Activated T-cell treated with anti-CD3 and anti-CD28 coated beads, Interleukin-2, amount 50 U/mL, for 4 hours (primary cell): ENCODE measurements around the gene SLC19A1. TPM values are rescaled to one million over a fixed set of nuclear protein-coding genes. Genes with fewer than 3 reads are reported as not detected.
"Not testable (repeated sequence)": the region's sequence is repeated elsewhere in the genome, so short reads cannot be mapped to it uniquely, and the experiment has no call there.

Experiments used
- ATAC-seq, 2 donors: fragments of 200-7000 bp; cut with Tn5 transposase; one replicate each; pipeline ENCODE4 v1.10.0; 2021
- DNase-seq: peaks from one replicate; pipeline ENCODE4 v3.0.0-alpha.2; 2020
- H3K27me3 Mint-ChIP-seq: one replicate; pipeline ENCODE4 v1.8.0; 2021; ENCODE audit warnings: low read depth, mixed read lengths
- H3K36me3 Mint-ChIP-seq: one replicate; pipeline ENCODE4 v1.8.0; 2022; ENCODE audit warnings: mixed read lengths; ENCODE audit not compliant: insufficient read depth
- H3K4me1 Mint-ChIP-seq: one replicate; pipeline ENCODE4 v1.8.0; 2021; ENCODE audit warnings: low read depth, mixed read lengths
- H3K4me3 Mint-ChIP-seq: one replicate; pipeline ENCODE4 v1.8.0; 2021; ENCODE audit warnings: mild to moderate bottlenecking, moderate library complexity, mixed read lengths
- H3K9me3 Mint-ChIP-seq: one replicate; pipeline ENCODE4 v1.8.0; 2021; ENCODE audit warnings: mixed read lengths
- total RNA-seq, 3 donors: library from RNA; stranded (reverse); gene quantifications; one replicate each; pipeline ENCODE4 v1.2.1, GENCODE V29; 2021

Gene SLC19A1
- total RNA-seq, 3 donors from 2014 or later, result 69.0 to 94.9 (median 77.7) TPM

- DNase-seq (no peak), ATAC-seq (no peak)
- Mint-ChIP-seq H3K36me3 (peaks cover 1% of the 10 kb centered on the region), H3K27me3 (no peaks in the 10 kb centered on the region), H3K4me1 (no peaks in the 10 kb centered on the region), H3K9me3 (no peaks in the 10 kb centered on the region), H3K4me3 (no peak overlapping the region)
Observed at GRCh38 chr21:45511007-45511406, 31.2 kb downstream of the SLC19A1 start.

- Mint-ChIP-seq H3K36me3 (peaks cover 1% of the 10 kb centered on the region), H3K4me3 (no peak overlapping the region), H3K9me3 (no peaks in the 10 kb centered on the region), H3K4me1 (no peaks in the 10 kb centered on the region), H3K27me3 (no peaks in the 10 kb centered on the region)
- DNase-seq (no peak), ATAC-seq (no peak)
Observed at GRCh38 chr21:45510466-45510955, 31.7 kb downstream of the SLC19A1 start.

GRCh38 chr21:45509566-45510465 lies 32.4 kb downstream of the SLC19A1 start:
- H3K9me3 Mint-ChIP-seq, result no peaks in the 10 kb centered on the region
- H3K4me3 Mint-ChIP-seq, result no peak overlapping the region
- no peak for DNase-seq
- ATAC-seq, result no peak
- no peaks in the 10 kb centered on the region for H3K4me1 Mint-ChIP-seq
- H3K27me3 Mint-ChIP-seq, result no peaks in the 10 kb centered on the region
- H3K36me3 Mint-ChIP-seq, result peaks cover 1% of the 10 kb centered on the region

GRCh38 chr21:45508607-45509565 lies 33.4 kb downstream of the SLC19A1 start:
- DNase-seq, result no peak
- no peaks in the 10 kb centered on the region for H3K9me3 Mint-ChIP-seq
- H3K4me3 Mint-ChIP-seq, result no peak overlapping the region
- no peaks in the 10 kb centered on the region for H3K27me3 Mint-ChIP-seq
- H3K36me3 Mint-ChIP-seq, result peaks cover 1% of the 10 kb centered on the region
- H3K4me1 Mint-ChIP-seq, result no peaks in the 10 kb centered on the region
- no peak for ATAC-seq

- no peak for ATAC-seq
- H3K36me3 Mint-ChIP-seq, result no peaks in the 10 kb centered on the region
- H3K4me3 Mint-ChIP-seq, result no peak overlapping the region
- no peaks in the 10 kb centered on the region for H3K9me3 Mint-ChIP-seq
- no peaks in the 10 kb centered on the region for H3K4me1 Mint-ChIP-seq
- DNase-seq, result no peak
- H3K27me3 Mint-ChIP-seq, result no peaks in the 10 kb centered on the region
Observed at GRCh38 chr21:45507888-45508508, 34.2 kb downstream of the SLC19A1 start.

GRCh38 chr21:45507523-45507875 lies 34.7 kb downstream of the SLC19A1 start:
- no peaks in the 10 kb centered on the region for H3K27me3 Mint-ChIP-seq
- no peaks in the 10 kb centered on the region for H3K4me1 Mint-ChIP-seq
- DNase-seq (no peak), ATAC-seq (no peak)
- no peaks in the 10 kb centered on the region for H3K36me3 Mint-ChIP-seq
- H3K4me3 Mint-ChIP-seq, result no peak overlapping the region
- no peaks in the 10 kb centered on the region for H3K9me3 Mint-ChIP-seq

GRCh38 chr21:45506836-45507522 lies 35.3 kb downstream of the SLC19A1 start:
- DNase-seq (no peak), ATAC-seq (no peak)
- Mint-ChIP-seq H3K27me3 (no peaks in the 10 kb centered on the region), H3K36me3 (no peaks in the 10 kb centered on the region), H3K4me1 (no peaks in the 10 kb centered on the region), H3K4me3 (no peak overlapping the region), H3K9me3 (no peaks in the 10 kb centered on the region)

GRCh38 chr21:45506241-45506817 lies 35.9 kb downstream of the SLC19A1 start:
- no peaks in the 10 kb centered on the region for H3K27me3 Mint-ChIP-seq
- H3K36me3 Mint-ChIP-seq, result no peaks in the 10 kb centered on the region
- ATAC-seq (no peak), DNase-seq (no peak)
- no peak overlapping the region for H3K4me3 Mint-ChIP-seq
- no peaks in the 10 kb centered on the region for H3K9me3 Mint-ChIP-seq
- H3K4me1 Mint-ChIP-seq, result no peaks in the 10 kb centered on the region

GRCh38 chr21:45505416-45506021 lies 36.7 kb downstream of the SLC19A1 start:
- H3K27me3 Mint-ChIP-seq, result no peaks in the 10 kb centered on the region
- no peak overlapping the region for H3K4me3 Mint-ChIP-seq
- no peaks in the 10 kb centered on the region for H3K4me1 Mint-ChIP-seq
- no peak for ATAC-seq
- H3K9me3 Mint-ChIP-seq, result no peaks in the 10 kb centered on the region
- no peak for DNase-seq
- no peaks in the 10 kb centered on the region for H3K36me3 Mint-ChIP-seq

GRCh38 chr21:45504516-45505415 lies 37.5 kb downstream of the SLC19A1 start:
- Mint-ChIP-seq H3K9me3 (no peaks in the 10 kb centered on the region), H3K4me3 (no peak overlapping the region), H3K4me1 (peaks cover 1% of the 10 kb centered on the region), H3K27me3 (no peaks in the 10 kb centered on the region), H3K36me3 (no peaks in the 10 kb centered on the region)
- no peak for ATAC-seq
- no peak for DNase-seq

GRCh38 chr21:45504021-45504515 lies 38.2 kb downstream of the SLC19A1 start:
- no peaks in the 10 kb centered on the region for H3K36me3 Mint-ChIP-seq
- DNase-seq, result no peak
- H3K4me3 Mint-ChIP-seq, result no peak overlapping the region
- no peak for ATAC-seq
- peaks cover 1% of the 10 kb centered on the region for H3K4me1 Mint-ChIP-seq
- no peaks in the 10 kb centered on the region for H3K27me3 Mint-ChIP-seq
- H3K9me3 Mint-ChIP-seq, result no peaks in the 10 kb centered on the region

GRCh38 chr21:45503226-45503625 lies 39.0 kb downstream of the SLC19A1 start:
- not testable (repeated sequence) for H3K36me3 Mint-ChIP-seq, H3K4me3 Mint-ChIP-seq, H3K4me1 Mint-ChIP-seq, H3K9me3 Mint-ChIP-seq, DNase-seq, H3K27me3 Mint-ChIP-seq, ATAC-seq
